22Rv1 (cell line): Measurements from ENCODE around the gene PLB1.
"Not testable (repeated sequence)": the region's sequence is repeated elsewhere in the genome, so short reads cannot be mapped to it uniquely, and the experiment has no call there.

Experiments used
- H3K27ac ChIP-seq: fragments of 450-650 bp; 2 replicates; pipeline ENCODE4 v1.5.1; 2017
- ZFX ChIP-seq: fragments of 450-650 bp; IDR thresholded peaks from 2 replicates; pipeline ENCODE4 v1.6.1; 2017; ENCODE audit warnings: antibody characterized with exemption, borderline replicate concordance
- TF ChIP-seq, protein P1 (sequence below): fragments of 450-650 bp; IDR thresholded peaks from 2 replicates; pipeline ENCODE4 v1.5.1; 2017; ENCODE audit warnings: mild to moderate bottlenecking

The PLB1 gene

DNA sequence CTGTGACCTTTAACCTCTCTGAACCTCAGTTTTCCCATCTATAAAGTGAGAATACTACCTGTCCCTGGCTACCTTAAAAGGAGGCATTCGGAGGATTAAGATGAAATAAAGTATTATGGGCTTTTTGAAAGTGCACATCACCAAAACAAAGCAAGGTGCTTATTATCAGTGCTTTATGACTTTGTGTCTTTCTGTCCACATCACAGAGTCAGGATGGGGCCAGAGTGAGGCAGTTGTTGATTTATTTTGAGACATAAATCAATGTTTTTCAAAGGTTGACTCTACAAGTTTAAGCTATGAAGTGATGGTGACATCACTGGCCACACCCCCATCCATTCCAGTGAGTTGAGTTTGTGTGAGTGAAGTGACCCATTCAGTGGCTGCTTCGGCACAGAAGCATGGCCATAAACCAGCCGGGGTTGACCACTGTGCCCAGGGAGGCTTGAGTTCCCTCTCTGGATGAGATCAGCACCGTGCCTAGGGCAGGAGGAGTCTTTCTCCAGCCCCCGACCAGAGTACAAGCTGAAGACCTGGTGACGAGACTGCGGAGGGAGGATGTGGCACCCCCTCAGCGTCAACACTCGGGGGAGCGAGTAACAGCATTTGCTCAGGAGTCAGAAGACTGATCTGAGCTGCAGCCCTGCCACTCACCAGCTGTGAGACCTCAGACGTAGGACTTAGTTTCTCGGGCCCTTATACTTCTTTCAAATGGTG is 166.8 kb downstream of the PLB1 start:
- no peak for TF ChIP-seq ZFX
- TF ChIP-seq, protein P1, sequence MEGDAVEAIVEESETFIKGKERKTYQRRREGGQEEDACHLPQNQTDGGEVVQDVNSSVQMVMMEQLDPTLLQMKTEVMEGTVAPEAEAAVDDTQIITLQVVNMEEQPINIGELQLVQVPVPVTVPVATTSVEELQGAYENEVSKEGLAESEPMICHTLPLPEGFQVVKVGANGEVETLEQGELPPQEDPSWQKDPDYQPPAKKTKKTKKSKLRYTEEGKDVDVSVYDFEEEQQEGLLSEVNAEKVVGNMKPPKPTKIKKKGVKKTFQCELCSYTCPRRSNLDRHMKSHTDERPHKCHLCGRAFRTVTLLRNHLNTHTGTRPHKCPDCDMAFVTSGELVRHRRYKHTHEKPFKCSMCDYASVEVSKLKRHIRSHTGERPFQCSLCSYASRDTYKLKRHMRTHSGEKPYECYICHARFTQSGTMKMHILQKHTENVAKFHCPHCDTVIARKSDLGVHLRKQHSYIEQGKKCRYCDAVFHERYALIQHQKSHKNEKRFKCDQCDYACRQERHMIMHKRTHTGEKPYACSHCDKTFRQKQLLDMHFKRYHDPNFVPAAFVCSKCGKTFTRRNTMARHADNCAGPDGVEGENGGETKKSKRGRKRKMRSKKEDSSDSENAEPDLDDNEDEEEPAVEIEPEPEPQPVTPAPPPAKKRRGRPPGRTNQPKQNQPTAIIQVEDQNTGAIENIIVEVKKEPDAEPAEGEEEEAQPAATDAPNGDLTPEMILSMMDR = no peak
- no peak overlapping the region for H3K27ac ChIP-seq

DNA sequence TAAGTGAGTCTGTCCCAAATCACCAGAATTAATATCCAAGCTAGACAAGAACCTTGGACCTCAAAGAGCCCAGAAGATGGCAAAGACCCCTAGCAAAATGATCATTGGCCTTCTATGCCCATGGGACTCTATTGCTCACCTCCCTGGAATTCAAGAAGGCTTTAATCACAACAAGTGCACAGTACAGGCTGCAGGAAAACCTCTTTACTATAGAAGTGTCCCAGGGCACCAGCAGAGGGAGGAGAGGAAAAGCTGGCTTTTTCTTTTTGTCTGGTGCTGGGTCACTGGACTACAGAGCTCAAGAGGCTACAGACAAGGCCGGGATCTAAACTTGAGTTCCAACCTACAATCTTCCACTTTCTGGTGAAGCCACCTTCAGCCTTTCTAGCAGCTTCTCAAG is 167.5 kb downstream of the PLB1 start:
- H3K27ac ChIP-seq = no peak overlapping the region

DNA sequence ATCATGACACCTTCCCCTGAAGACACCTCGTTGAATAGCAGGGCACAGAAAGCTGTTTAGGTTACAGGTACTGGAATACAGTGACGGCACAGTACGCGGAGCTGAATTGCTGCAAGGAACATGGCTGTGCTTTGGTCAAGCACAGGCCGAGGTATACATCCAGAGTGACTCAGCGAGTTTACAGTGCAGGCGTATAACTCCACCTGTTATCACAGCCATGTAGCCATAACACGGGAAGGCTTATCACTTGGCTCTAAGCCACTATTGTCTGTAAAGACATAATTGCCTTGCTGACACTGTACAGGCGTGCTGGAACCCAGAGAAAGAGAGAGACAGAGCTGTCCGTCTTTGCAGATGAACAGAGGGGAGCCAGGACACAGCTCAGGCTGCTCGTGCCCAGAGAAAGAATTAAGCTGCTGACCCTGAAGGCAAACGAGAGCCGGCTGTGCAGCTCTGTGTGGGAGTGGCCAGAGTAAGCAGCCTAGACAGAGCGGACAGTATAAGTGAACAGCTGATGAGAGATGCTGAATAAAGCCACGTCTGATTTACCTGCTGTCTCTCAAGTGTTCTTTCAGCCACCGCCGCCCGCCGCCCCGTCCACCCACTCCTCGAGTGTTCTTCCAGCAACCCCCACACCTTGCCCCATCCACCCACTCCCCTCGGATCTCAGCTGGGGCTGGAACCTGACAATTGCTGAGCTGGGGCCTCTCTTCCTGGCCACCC is 168.4 kb downstream of the PLB1 start:
- no peak overlapping the region for H3K27ac ChIP-seq
- TF ChIP-seq, protein P1 = no peak
- TF ChIP-seq ZFX = no peak

More for the DNA sequence above, 167.5 kb downstream of the PLB1 start:
- no peak for TF ChIP-seq ZFX
- TF ChIP-seq, protein P1 = no peak

DNA sequence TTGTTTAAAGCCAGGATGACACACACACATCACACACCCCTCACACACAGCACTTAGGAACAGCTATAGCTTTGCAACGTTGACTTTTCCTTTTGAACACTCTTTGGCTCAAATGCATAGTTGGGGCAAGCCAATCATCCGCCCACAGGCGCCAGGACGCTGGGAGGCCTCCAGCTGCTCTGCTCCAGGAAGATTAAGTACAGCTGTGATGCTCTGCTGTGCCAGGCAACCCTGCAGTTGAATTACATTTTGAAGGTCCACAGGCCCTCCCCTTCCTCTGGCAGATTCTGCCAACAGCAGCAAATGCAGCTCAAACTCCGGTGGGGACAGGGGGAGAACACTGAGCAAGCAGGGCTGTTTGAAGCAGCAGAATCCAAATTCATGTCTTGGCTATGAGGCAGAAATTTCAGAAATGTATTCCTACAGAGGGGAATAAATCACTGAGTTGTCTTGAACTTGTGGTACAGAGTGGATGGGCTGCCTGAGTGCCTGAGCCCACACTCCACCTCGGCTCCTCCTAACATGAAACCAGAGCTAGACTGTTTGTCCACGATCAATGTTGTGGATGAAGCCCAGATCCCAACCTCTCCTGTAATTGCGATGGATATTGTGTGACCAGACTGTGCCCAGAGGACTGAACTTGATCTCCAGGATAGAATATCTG is 169.3 kb downstream of the PLB1 start:
- TF ChIP-seq, protein P1 = no peak
- TF ChIP-seq ZFX = no peak
- no peak overlapping the region for H3K27ac ChIP-seq

DNA sequence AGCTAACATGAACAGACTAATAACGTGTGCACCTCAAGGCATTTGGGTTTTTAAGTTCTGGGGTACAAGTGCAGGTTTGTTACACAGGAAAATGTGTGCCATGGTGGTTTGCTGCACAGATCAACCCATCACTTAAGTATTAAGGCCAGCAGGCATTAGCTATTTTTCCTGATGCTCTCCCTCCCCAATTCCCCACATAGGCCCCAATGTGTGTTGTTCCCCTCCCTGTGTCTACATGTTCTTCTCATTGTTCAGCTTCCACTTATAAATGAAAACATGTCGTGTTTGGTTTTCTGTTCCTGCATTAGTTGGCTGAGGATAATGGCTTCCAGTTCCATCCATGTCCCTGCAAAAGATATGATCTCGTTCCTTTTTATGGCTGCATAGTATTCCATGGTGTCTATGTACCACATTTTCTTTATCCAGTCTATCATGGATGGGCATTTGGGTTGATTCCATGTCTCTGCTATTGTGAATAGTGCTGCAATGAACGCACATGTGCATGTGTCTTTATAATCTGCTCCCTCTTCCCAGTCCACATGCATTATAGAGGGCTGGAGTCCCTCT is 170.0 kb downstream of the PLB1 start:
- H3K27ac ChIP-seq = not testable (repeated sequence)

DNA sequence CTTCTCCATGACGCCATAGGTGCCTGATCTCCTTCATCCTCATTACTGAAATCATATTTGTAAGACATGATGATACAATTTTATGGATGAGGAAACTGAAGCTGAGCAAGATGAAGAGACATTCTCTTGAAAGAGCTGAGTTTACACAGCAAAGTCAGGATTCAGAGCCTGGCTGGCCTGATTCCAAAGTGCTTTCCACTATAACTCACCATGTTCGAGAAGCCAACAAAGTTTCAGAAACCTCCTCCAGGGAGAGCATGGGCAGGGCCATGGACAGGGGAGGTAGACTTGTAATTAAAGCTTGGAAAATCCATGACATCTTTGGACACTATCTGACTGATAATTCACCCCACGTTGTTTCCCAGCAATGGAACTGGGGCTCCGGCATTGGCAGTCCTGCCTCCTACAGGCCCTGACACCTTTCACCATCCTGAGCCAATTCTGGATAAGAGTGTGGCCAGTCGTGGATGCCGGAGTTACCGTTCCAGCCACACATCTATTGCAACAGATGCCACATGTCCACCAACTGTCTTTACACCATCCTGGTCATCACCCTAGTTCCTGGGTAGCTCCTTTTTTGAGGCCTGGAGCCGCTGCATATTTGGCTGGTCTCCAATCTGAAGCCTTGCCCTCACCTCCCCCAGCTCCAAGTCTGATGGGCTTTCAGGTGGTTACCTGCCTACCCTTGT is 170.8 kb downstream of the PLB1 start:
- TF ChIP-seq ZFX = no peak
- TF ChIP-seq, protein P1 = no peak
- no peak overlapping the region for H3K27ac ChIP-seq

DNA sequence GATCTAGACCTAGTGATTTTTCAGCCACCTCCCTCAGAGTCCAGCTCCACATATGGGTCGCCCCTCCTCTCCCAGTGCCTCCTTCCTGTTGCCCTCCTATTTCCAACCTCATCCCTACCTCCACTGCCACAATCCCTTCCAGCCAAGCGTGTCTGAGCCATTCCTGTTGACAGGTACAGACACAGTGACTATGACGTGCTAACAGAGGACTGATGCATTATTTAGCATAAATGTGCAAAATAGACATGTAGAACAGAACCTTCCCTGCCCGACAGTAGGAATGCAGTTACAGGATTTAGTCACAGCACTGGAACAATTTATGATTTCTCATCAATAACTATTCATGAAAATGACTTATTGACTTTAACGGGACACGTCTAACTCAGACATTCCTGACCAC is 171.4 kb downstream of the PLB1 start:
- no peak for TF ChIP-seq ZFX
- TF ChIP-seq, protein P1 = no peak
- no peak overlapping the region for H3K27ac ChIP-seq
